Stomach (tissue), 9 donors: Measurements from ENCODE around the gene R3HDM4. TPM values are rescaled to one million over a fixed set of nuclear protein-coding genes. Genes with fewer than 3 reads are reported as not detected.
"Not testable (repeated sequence)": the region's sequence is repeated elsewhere in the genome, so short reads cannot be mapped to it uniquely, and the experiment has no call there.

Source experiments
- DNase-seq, 2 donors: peaks; one replicate each; pipeline versions ENCODE4 v3.0.0 to v3.0.0-alpha.2; 2013 to 2019
- H3K27ac ChIP-seq, 5 donors: fragments of 200-600 bp in 4 of 5; sonication (generic) in 4 of 5; one replicate each; pipeline ENCODE4 v1.5.1; 2013 to 2019; ENCODE audit warnings: mild to moderate bottlenecking in 1 of 5, moderate library complexity in 1 of 5
- H3K27me3 ChIP-seq, 3 donors: fragments of 200-600 bp; sonication (generic); one replicate each; pipeline ENCODE4 v1.5.1; 2017 to 2019; ENCODE audit warnings: mixed run types in 1 of 3
- H3K36me3 ChIP-seq, 4 donors: fragments of 200-600 bp; sonication (generic); 1 replicate in 3 of 4; 2 replicates in 1 of 4; pipeline ENCODE4 v1.5.1; 2016 to 2019
- H3K4me1 ChIP-seq, 4 donors: fragments of 200-600 bp; sonication (generic); one replicate each; pipeline ENCODE4 v1.5.1; 2016 to 2019
- H3K4me3 ChIP-seq, 4 donors: fragments of 200-600 bp; sonication (generic) in 3 of 4; one replicate each; pipeline ENCODE4 v1.5.1; 2016 to 2019; ENCODE audit warnings: mild to moderate bottlenecking in 1 of 4
- H3K9me3 ChIP-seq, 4 donors: fragments of 200-600 bp; sonication (generic); one replicate each; pipeline ENCODE4 v1.5.1; 2016 to 2019
- EP300 ChIP-seq: sonication (generic); formaldehyde crosslinking; IDR thresholded peaks from one replicate; pipeline ENCODE4 v1.6.1; 2017; ENCODE audit warnings: antibody characterized with exemption
- POLR2A ChIP-seq, 4 donors: fragments of 450-650 bp; IDR thresholded peaks; one replicate each; pipeline ENCODE4 v1.6.1; 2016; ENCODE audit warnings: antibody characterized with exemption in 4 of 4, control low read depth in 2 of 4, mild to moderate bottlenecking in 1 of 4, moderate library complexity in 1 of 4
- POLR2AphosphoS5 ChIP-seq, 3 donors: sonication (generic); formaldehyde crosslinking; IDR thresholded peaks; one replicate each; pipeline ENCODE4 v1.6.1; 2016; ENCODE audit warnings: antibody characterized with exemption in 3 of 3
- WGBS, 5 donors: extraction: QIAGEN DNeasy Blood & Tissue Kit in 3 of 5; methylation state at CpG; one replicate each; pipeline versions ENCODE4 v1.1.5 to v1.1.7; 2013 to 2018; 5-methylcytosine and 5-hydroxymethylcytosine counted together
- intact Hi-C: fragments of 100-400 bp; cut with DNase I; formaldehyde crosslinking; loops from one replicate; pipeline ENCODE4 v1.15.1; 2023; ENCODE audit warnings: low total_unique reads
- polyA plus RNA-seq, 3 donors: library from polyadenylated mRNA; stranded (reverse); fragments of 200-250 nt; gene quantifications; one replicate each; pipeline ENCODE4 v1.2.3, GENCODE V29; 2013
- total RNA-seq, 5 donors: library from RNA; depleted of rRNA; stranded (reverse); fragments of >200 nt; gene quantifications; one replicate each; pipeline versions ENCODE4 v1.1.0 to v1.2.3, GENCODE V29; 2014 to 2016
- TF ChIP-seq, protein P1 (sequence below), 7 experiments: fragments of 450-650 bp in 4 of 7; fragments of 200-600 bp in 3 of 7; sonication (generic) in 3 of 7; IDR thresholded peaks; one replicate each; pipeline ENCODE4 v1.5.1; 2016 to 2019; ENCODE audit warnings: antibody characterized with exemption in 7 of 7, control low read depth in 2 of 7, mild to moderate bottlenecking in 1 of 7
- donor health status: healthy with polysubstance abuse.
- donor health status: Bipolar disorder and iron deficiency.
- donor health status: healthy.

Gene R3HDM4
- total and polyA plus RNA-seq, 8 donors = 5.8 to 63.8 (median 48.4) TPM

DNA sequence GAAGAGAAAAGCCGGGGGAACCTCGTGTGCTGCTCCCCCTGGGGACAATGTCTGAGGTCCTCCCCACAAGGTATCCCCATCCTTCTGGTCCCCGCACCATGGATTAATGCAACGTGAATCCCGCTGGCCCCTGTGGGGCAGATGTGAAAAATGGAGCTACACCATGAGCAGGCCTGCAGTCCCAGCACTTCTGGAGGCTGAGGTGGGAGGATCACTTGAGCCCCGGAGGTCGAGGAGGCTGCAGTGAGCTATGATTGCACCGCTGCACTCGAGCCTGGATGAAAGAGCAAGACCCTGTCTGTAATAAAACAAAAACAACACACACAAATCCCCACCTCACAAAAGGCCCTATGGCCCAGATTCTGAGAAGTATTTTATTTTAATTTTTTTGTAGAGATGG lies 54.7 kb downstream of the R3HDM4 start:
- H3K27me3 ChIP-seq = peaks cover 2 to 85% (median 36%) of the 10 kb centered on the region in 3 donors
- 77 to 80% (median 80%) methylated on average over 9 of the region's 9 CpGs for WGBS, 5 donors
- no peak overlapping the region for H3K4me3 ChIP-seq
- H3K4me1 ChIP-seq = peaks cover 21 to 44% (median 39%) of the 10 kb centered on the region in 4 donors
- no peaks in the 10 kb centered on the region for H3K9me3 ChIP-seq
- H3K27ac ChIP-seq = peak overlapping the region in 2 of 5 donors; percentile 4 to 71
- H3K36me3 ChIP-seq = no peaks in the 10 kb centered on the region
- no peak for DNase-seq
- intact Hi-C loops = loop anchor here (5.0 kb wide), 1 partner anchor 91 kb away; no protein-coding TSS in a partner anchor
- TF ChIP-seq POLR2A (IDR thresholded peaks at IDR 0.05) (no peak), EP300 (no peak), POLR2AphosphoS5 (IDR thresholded peaks at IDR 0.05) (no peak)
- TF ChIP-seq, protein P1, sequence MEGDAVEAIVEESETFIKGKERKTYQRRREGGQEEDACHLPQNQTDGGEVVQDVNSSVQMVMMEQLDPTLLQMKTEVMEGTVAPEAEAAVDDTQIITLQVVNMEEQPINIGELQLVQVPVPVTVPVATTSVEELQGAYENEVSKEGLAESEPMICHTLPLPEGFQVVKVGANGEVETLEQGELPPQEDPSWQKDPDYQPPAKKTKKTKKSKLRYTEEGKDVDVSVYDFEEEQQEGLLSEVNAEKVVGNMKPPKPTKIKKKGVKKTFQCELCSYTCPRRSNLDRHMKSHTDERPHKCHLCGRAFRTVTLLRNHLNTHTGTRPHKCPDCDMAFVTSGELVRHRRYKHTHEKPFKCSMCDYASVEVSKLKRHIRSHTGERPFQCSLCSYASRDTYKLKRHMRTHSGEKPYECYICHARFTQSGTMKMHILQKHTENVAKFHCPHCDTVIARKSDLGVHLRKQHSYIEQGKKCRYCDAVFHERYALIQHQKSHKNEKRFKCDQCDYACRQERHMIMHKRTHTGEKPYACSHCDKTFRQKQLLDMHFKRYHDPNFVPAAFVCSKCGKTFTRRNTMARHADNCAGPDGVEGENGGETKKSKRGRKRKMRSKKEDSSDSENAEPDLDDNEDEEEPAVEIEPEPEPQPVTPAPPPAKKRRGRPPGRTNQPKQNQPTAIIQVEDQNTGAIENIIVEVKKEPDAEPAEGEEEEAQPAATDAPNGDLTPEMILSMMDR (IDR thresholded peaks at IDR 0.05) = no peak

DNA sequence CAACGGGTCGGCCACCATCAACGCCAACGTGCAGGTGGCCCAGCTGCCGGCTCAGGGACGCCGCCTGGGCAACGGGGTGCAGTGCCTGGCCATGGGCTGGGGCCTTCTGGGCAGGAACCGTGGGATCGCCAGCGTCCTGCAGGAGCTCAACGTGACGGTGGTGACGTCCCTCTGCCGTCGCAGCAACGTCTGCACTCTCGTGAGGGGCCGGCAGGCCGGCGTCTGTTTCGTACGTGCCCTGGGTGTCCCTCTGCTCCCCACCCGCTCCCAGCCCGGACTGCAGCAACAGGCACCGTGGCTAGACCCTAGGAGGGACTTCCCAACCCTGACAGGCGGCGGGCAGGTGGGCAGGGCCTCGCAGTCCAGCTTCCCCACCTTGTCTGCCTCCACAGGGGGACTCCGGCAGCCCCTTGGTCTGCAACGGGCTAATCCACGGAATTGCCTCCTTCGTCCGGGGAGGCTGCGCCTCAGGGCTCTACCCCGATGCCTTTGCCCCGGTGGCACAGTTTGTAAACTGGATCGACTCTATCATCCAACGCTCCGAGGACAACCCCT lies 57.4 kb downstream of the R3HDM4 start:
- H3K36me3 ChIP-seq = no peaks in the 10 kb centered on the region
- intact Hi-C loops = loop anchor here (5.0 kb wide), 1 partner anchor 88 kb away; no protein-coding TSS in a partner anchor
- TF ChIP-seq POLR2AphosphoS5 (IDR thresholded peaks at IDR 0.05) (no peak), EP300 (no peak), POLR2A (IDR thresholded peaks at IDR 0.05) (no peak)
- TF ChIP-seq, protein P1 (IDR thresholded peaks at IDR 0.05) = no peak
- peaks cover 8 to 83% (median 45%) of the 10 kb centered on the region in 3 donors for H3K27me3 ChIP-seq
- H3K9me3 ChIP-seq = no peaks in the 10 kb centered on the region
- peaks cover 18 to 38% (median 32%) of the 10 kb centered on the region in 4 donors for H3K4me1 ChIP-seq
- 74 to 83% (median 78%) methylated on average over 36 to 40 of the region's 40 CpGs for WGBS, 5 donors
- H3K4me3 ChIP-seq = no peak overlapping the region
- H3K27ac ChIP-seq = no peak overlapping the region
- DNase-seq = no peak

DNA sequence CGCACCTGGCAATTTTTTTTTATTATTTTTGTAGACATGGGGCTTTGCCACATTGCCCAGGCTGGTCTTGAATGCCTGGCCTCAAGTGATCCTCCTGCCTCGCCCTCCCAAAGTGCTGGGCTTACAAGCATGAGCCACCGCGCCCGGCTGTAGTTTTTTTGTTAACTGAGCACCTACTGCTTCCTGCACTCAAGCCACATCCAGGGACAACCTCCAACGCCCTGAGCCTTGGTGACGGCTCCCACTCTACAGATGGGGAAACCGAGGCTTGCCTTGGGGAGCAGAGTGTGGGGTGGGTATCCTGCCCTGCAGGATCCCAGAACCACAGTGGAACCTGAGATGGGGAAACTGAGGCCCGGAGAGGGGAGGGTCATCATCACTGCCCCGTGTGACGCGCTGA lies 57.9 kb downstream of the R3HDM4 start:
- 84 to 90% (median 88%) methylated on average over 12 of the region's 12 CpGs for WGBS, 5 donors
- intact Hi-C loops = loop anchor here (5.0 kb wide), 1 partner anchor 88 kb away; no protein-coding TSS in a partner anchor
- H3K4me1 ChIP-seq = peaks cover 18 to 37% (median 32%) of the 10 kb centered on the region in 4 donors
- H3K27ac ChIP-seq = no peak overlapping the region
- H3K9me3 ChIP-seq = no peaks in the 10 kb centered on the region
- no peaks in the 10 kb centered on the region for H3K36me3 ChIP-seq
- no peak for TF ChIP-seq POLR2A (IDR thresholded peaks at IDR 0.05)
- TF ChIP-seq, protein P1 (IDR thresholded peaks at IDR 0.05) = no peak
- TF ChIP-seq POLR2AphosphoS5 (IDR thresholded peaks at IDR 0.05) = no peak
- TF ChIP-seq EP300 = no peak
- H3K4me3 ChIP-seq = no peak overlapping the region
- DNase-seq = no peak
- peaks cover 8 to 78% (median 40%) of the 10 kb centered on the region in 3 donors for H3K27me3 ChIP-seq

DNA sequence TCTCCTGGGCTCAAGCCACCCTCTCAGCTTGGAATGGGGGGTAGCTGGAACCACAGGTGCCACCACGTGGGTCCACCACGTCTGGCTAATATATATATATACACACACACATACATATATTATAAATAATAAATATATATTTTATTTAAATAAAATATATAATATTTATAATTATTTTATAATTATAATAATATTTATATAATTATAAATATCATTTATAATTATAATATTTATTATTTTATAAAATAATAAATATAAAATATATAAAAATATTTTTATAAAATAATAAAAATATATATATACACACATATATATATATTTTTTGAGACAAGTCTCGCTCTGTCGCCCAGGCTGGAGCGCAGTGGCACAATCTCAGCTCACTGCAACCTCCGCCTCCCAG lies 58.5 kb downstream of the R3HDM4 start:
- 68 to 72% (median 70%) methylated on average over 6 of the region's 6 CpGs for WGBS, 5 donors
- Histone ChIP-seq H3K4me3 (no peak overlapping the region), H3K27me3 (peaks cover 8 to 72% (median 34%) of the 10 kb centered on the region in 3 donors), H3K36me3 (no peaks in the 10 kb centered on the region), H3K27ac (no peak overlapping the region), H3K4me1 (peaks cover 14 to 31% (median 27%) of the 10 kb centered on the region in 4 donors), H3K9me3 (no peaks in the 10 kb centered on the region)
- DNase-seq = no peak
- intact Hi-C loops = no loop called here
- TF ChIP-seq, protein P1 (IDR thresholded peaks at IDR 0.05) = no peak
- TF ChIP-seq EP300 (no peak), POLR2A (IDR thresholded peaks at IDR 0.05) (no peak), POLR2AphosphoS5 (IDR thresholded peaks at IDR 0.05) (no peak)

DNA sequence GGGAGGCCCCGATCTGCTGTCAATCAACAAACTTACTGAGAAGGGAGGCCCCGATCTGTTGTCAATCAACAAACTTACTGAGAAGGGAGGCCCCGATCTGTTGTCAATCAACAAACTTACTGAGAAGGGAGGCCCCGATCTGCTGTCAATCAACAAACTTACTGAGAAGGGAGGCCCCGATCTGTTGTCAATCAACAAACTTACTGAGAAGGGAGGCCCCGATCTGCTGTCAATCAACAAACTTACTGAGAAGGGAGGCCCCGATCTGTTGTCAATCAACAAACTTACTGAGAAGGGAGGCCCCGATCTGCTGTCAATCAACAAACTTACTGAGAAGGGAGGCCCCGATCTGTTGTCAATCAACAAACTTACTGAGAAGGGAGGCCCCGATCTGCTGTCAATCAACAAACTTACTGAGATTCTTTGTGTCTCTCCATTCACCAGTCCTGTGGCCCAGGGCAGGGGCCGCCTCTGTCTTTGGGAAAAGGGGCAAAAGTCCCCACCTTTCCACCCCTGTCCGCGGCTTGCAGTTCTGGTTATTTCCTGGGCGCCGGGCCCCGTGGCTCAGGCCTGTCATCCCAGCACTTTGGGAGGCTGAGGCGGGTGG lies 59.3 kb downstream of the R3HDM4 start:
- intact Hi-C loops, H3K4me3 ChIP-seq, H3K36me3 ChIP-seq, H3K9me3 ChIP-seq, DNase-seq, H3K27ac ChIP-seq: not testable (repeated sequence)
- 71 to 82% (median 76%) methylated on average over 8 to 12 of the region's 17 CpGs for WGBS, 5 donors
- Histone ChIP-seq H3K4me1 (peaks cover 13 to 27% (median 24%) of the 10 kb centered on the region in 4 donors), H3K27me3 (peaks cover 8 to 72% (median 27%) of the 10 kb centered on the region in 3 donors)
